NCI-H2171 (cell line): ENCODE results near the gene TRIOBP.
A peak's percentile ranks its signal among the peaks of the same experiment; 100 is the strongest.
"Not testable (repeated sequence)": the region's sequence is repeated elsewhere in the genome, so short reads cannot be mapped to it uniquely, and the experiment has no call there.

Source experiments
- DNase-seq: peaks from one replicate; lab custom pipeline; 2025; lab: John Stamatoyannopoulos, UW

The TRIOBP gene, protein sequence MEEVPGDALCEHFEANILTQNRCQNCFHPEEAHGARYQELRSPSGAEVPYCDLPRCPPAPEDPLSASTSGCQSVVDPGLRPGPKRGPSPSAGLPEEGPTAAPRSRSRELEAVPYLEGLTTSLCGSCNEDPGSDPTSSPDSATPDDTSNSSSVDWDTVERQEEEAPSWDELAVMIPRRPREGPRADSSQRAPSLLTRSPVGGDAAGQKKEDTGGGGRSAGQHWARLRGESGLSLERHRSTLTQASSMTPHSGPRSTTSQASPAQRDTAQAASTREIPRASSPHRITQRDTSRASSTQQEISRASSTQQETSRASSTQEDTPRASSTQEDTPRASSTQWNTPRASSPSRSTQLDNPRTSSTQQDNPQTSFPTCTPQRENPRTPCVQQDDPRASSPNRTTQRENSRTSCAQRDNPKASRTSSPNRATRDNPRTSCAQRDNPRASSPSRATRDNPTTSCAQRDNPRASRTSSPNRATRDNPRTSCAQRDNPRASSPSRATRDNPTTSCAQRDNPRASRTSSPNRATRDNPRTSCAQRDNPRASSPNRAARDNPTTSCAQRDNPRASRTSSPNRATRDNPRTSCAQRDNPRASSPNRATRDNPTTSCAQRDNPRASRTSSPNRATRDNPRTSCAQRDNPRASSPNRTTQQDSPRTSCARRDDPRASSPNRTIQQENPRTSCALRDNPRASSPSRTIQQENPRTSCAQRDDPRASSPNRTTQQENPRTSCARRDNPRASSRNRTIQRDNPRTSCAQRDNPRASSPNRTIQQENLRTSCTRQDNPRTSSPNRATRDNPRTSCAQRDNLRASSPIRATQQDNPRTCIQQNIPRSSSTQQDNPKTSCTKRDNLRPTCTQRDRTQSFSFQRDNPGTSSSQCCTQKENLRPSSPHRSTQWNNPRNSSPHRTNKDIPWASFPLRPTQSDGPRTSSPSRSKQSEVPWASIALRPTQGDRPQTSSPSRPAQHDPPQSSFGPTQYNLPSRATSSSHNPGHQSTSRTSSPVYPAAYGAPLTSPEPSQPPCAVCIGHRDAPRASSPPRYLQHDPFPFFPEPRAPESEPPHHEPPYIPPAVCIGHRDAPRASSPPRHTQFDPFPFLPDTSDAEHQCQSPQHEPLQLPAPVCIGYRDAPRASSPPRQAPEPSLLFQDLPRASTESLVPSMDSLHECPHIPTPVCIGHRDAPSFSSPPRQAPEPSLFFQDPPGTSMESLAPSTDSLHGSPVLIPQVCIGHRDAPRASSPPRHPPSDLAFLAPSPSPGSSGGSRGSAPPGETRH (N-terminal part only)

DNA sequence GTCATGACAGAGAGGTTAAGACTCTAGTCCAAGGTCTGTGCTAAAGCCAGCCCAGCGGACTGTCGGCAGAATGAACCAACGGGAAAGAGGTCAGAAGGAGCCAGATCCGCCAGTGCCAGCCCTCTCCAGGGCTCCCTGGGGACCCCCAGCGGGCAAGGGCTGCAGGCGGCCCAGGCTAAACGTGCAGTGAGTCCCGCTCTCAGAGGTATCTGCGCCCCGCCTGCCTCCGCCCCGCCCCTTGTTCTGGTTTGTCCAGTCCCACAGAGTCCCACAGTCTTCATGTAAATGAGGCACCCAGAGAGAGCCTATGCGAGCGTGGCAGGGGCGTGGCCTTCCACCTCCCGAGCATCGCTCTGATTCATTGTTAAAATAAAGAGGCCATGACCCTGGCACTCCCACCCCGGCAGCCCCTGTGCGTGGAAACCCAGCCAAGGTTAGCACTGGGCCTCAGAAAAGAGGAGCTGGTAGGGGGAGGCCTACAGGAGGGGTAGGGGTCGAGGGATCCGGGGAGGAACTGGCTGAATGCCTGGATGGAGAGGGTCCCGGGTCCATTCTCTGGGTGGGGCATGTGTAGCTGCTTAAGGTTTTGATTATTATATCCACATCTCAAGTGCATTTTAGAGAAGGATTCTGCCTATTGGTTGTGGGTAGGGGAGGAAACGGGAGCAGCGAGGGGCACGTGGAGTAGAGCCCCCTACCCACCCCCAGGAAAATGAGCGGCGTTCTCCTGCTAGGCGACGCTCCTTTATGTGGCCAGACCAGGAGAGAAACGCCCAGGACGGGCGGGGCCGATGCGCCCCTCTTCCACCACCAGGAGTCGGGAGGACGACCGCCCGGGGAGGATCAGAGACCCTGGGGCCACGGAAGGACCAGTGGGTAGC lies at the start of gene TRIOBP:
Gene TRIOBP (plus strand): TSS at position 392 of the 881 bp plus-strand sequence. CDS start 4,318 bp downstream, outside the sequence.
- peak; percentile 99 for DNase-seq

DNA sequence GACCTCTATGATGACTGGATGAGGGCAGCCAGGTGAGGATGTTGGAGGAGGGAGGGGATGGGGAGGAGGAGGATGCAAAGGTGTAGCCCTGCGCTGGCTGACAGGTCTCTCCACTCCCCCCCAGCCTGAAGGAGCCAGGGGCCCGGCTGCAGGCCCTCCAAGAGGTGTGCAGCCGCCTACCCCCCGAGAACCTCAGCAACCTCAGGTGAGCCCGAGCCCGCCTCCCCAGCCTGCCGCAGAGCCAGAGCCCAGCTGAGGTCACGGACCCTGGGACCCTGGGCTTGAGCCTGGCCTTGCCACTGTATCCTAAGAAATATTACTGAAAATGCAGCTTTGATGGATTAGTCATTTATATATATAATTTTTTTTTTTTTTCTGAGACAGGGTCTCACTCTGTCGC lies 49.5 kb upstream of the TRIOBP start:
- DNase-seq, result no peak

DNA sequence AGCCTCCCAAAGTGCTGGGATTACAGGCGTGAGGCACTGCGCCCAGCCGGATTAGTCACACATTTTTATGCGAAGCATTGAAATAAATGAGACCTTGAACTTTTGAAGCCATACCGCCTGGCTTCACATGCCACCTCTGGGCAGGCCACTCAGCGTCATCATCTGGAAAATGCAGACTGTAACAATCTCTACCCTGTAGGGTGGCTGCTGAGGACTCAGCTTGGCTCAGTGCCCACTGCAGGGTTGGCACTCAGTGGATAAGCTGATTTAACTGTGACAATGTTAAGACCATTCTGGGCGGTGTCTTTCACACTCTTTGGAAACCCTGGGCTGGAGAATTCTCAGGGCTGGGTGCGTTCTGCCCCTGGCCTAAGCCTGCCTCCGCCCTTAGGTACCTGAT lies 48.9 kb upstream of the TRIOBP start:
- no peak for DNase-seq

DNA sequence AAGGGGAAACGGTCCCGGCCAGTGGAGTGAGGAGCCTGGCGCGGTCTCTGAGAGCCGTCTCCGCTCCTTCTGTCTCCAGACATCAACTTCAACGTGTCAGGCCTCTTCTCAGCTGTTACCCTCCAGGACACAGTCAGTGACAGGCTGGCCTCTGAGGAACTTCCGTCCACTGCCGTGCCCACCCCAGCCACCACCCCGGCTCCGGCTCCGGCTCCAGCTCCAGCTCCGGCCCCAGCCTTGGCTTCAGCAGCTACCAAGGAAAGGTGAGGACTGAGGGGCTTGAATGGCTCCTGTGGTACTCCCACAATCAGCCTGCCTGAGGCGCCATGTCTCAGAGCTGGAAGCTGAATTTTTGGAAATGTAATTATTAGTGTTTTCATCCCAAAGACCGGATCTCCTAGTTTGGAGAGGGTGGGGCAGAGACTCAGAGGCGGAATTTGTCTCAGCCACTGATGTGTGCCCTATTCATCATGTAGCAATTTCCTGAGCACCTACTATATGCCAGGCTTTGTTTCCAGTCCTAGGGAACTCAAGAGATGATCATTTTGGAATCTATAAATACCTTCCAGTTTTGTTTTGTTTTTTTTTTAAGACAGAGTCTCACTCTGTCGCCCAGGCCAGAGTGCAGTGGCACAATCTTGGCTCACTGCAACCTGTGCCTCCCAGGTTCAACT lies 46.2 kb upstream of the TRIOBP start:
- DNase-seq, result no peak

DNA sequence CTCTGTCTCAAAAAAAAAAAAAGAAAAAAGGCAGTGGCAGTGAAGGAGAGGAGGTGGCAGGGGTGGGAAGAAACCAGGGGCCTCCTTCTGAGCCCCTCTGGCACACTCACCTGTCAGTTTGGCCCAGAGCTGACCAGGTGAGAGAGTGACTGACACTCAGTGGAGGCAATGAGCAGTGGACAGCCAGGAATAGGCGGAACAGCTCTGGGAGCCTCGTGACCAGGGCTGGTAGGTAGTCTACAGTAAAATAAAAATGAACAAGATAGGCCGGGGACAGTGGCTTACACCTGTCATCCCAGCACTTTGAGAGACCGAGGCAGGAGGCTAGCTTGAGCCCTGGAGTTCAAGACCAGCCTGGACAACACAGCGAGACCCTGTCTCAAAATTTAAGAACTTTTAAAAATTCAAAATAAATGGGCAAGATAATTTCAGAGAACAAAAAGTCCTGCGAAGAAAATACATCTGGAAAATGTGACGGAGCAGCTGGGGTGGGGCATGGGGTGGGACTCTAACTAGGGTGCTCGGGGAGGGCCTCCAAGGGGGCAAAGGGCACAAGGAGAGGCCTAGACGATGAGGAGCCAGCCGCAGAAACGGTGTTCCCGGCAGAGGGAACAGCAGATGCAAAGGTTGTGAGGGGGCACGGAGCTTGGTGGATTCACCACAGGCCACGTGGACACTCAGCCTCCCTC lies 42.1 kb upstream of the TRIOBP start:
- DNase-seq, result no peak

DNA sequence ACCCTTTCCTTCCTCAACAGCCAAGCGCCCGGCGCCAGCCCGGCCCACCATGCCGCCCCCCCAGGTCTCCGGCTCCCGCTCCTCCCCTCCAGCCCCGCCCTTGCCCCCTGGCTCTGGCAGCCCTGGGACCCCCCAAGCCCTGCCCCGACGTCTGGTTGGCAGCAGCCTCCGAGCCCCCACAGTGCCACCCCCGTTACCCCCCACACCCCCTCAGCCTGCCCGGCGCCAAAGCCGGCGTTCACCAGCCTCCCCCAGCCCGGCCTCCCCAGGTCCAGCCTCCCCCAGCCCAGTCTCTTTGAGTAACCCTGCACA lies 41.6 kb upstream of the TRIOBP start:
- DNase-seq, result no peak

DNA sequence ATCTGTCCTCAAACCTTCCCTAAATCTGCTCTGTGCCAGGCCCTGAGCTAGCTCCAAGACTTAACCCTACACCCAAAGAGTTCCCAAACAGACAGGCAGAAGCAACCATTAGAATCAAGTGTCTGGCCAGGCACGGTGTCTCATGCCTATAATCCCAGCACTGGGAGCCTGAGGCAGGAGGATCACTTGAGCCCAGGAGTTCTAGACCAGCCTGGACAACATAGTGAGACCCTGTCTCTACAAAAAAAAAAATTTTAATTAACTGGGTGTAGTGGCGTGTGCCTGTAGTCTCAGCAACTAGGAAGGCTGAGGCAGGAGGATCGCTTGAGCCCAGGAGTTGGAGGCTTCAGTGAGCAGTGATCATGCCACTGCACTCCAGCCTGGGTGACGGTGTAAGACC lies 40.3 kb upstream of the TRIOBP start:
- DNase-seq, result not testable (repeated sequence)

DNA sequence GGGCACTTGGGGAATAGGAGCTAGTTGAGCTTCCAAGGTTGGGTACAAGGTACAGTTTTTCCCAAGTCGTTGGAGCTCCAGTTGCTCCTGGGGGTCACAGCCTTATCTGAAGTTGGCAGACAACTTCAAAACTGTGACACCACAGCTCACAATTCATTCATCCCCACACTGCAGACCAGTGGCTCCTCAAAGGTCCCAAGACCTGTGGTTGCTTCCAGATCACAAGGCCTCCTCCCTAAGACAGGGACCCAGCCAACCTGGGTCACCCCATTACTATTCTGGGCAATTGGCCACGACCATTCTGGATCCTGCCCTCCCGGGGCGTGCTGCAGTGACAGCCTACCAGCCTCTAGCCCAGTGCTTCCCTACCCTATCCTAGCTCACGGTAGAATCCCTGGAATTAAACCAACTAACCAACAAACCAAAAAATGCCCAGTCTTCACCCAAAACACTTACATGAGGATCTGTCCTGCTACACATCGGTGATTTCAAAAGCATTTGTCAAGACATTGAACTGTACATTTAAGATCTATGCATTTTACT lies 39.2 kb upstream of the TRIOBP start:
- DNase-seq, result no peak

DNA sequence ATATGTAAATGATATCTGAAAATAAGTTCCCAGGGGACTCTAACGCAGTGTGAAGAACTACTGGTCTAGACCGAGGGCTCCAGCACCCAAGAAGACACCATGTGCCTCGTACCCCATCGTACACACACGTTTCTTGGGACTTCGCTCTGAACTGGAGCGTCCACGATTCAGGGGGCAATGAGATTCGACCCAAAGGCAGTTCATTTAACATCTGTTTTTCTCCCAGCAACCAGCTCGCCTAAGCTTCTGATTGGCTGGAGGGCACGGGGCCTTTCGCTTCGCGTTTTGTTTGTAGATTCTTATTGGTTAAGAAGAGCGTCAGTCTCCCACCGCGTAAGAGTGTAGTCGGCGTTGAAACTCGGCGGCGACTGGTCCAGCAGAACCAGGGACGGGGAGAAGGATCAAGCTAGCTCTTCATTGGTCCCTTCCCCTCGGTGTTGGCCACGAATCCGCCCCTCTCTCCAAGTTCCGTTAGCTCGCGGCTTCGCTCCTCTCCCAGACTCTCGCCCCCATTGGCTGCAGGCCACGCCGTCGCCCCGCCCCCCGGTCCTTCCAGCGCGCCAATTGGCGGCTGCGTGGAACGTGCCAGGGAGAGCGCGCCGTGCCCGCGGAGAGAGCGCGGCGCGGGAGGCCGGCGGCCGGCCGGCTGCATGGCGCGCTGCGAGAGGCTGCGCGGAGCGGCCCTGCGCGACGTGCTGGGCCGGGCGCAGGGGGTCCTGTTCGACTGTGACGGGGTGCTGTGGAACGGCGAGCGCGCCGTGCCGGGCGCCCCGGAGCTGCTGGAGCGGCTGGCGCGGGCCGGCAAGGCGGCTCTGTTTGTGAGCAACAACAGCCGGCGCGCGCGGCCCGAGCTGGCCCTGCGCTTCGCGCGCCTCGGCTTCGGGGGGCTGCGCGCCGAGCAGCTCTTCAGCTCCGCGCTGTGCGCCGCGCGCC lies 38.4 kb upstream of the TRIOBP start, which contains the start of gene PDXP:
Gene PDXP (plus strand): TSS at position 591 of the 933 bp plus-strand sequence. CDS start 60 bp downstream, at position 651.
- DNase-seq, result peak; percentile 99

DNA sequence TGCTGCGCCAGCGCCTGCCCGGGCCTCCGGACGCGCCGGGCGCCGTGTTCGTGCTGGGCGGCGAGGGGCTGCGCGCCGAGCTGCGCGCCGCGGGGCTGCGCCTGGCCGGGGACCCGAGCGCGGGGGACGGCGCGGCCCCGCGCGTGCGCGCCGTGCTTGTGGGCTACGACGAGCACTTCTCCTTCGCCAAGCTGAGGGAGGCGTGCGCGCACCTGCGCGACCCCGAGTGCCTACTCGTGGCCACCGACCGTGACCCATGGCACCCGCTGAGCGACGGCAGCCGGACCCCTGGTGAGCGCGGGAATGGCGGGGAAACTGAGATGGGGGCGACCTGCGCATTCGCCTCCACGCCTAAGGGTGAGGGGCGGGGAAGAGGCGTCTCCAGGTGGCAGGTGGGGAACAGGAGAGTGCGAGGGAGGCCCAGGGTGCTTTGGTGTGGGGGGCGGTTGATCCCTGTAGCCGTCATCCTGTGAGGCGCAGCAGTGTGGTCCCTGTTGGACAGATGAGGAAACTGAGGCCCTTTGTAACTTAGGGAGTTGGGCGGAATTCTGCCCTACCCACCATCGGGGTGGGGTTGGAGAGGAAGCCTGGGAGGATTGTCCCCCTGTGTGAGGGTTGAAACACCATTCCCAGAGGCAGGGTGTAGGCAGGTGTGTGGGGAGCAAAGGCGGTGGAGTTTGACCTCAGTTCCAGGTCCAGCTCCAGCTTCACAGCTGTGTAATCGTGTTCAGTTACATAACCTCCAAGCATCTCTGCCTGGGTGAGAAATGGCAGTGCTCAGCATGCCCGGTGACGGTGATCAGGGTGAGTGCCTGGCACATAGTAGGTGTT lies 37.6 kb upstream of the TRIOBP start:
- DNase-seq, result peak; percentile 32

DNA sequence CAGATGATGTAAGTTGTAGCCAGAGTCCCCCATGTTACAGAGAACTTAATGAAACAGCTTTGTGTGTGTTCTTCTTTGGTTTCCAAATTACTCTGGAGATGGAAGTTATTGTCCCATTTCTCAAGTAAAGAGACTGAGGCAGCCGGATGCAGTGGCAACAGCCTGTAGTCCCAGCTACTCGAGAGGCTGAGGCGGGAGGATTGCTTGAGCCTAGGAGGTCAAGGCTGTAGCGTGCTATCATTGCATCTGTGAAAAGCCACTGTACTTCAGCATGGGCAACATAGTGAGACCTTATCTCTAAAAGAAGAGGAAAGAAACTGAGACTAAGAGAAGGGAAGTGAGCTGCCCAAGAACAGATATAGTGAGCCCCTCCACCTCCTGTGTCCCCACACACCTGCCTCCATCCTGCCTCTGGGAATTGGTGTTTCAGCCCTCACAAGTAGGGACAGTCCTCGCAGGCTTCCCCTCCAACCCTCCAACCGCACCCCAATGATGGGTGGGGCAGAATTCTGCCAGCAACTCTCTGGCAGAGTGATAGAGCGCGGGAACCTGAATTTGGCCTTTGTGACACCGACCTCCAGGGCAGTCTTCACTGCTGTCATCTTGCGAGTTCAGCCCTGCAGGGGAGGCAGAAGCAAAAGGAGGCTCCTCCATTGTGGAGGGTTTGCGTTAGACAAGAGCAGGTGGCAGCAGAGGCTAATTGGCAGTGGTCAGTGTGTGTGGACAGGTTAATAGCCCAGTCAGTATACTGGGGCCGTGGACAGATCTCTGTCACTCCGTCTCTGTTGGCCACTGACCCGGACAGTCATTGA lies 36.7 kb upstream of the TRIOBP start:
- no peak for DNase-seq

DNA sequence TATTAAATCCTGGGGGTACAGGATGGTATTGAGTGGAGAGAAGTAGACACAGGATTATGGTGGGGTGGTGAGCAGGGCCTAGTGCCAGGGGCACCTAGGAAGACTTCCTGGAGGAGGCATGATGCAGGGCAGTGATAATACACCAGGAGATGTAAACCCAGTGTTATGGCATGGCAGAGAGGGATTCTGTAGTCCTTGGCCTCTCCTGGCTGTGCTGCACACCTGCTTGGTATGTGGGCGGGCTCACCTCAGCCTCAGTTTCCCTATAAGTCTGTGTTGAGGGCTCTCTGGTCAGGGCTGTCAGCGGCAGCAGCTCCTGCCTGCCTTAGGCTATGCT lies 36.2 kb upstream of the TRIOBP start:
- no peak for DNase-seq

DNA sequence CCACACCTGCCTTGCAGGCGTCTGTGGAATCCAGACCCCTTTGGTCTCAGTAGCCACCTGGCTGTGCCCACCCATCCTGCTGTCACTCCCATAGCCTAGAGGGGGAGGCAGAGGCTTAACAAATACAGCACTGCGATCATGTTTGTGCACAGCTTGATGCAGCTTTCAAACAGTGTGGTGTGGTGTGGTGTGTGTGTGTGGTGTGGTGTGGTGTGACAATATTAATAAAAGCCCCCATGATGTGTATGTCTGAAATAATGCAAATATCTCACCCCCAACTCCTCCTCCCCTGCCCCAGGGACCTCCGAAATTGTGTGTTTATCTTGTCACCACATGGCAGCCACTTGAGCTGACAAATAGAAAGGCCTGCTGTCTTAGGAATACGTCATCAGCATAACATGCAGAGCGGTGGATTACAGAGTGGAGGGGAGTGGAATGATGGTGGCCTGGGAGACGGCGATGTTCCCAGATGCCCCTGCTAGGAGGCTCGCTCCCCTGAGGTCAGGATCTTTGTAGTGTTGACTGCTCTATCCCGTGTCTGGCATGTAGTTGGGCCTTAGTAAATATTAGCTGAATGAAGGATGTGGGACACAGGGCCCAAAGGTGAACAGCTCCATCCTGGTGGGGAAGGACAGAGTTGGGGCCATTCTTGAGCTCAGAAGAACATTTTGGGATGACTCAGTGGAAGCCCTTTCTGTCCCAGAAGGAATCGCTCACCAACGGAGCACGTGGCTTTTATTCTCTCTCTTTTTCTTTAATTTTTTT lies 35.5 kb upstream of the TRIOBP start:
- peak; percentile 86 for DNase-seq

DNA sequence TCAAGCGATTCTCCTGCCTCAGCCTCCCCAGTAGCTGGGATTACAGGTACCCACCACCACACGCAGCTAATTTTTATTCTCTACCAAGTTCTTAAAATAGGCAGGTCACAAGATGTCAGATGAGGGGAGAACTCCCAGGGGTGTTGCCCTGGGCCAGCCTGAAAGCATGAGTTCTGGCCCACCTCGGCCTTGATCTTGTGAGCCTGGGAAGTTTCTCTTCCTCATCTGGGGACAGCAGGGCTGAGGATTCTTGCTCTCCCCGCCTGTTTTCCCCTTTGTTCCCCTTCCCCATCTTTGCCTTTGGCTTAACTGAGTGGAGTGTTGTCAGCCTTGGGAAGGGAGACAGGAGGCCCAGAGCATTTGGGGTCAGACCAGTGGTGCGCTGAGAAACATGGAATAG lies 34.8 kb upstream of the TRIOBP start:
- DNase-seq, result no peak

DNA sequence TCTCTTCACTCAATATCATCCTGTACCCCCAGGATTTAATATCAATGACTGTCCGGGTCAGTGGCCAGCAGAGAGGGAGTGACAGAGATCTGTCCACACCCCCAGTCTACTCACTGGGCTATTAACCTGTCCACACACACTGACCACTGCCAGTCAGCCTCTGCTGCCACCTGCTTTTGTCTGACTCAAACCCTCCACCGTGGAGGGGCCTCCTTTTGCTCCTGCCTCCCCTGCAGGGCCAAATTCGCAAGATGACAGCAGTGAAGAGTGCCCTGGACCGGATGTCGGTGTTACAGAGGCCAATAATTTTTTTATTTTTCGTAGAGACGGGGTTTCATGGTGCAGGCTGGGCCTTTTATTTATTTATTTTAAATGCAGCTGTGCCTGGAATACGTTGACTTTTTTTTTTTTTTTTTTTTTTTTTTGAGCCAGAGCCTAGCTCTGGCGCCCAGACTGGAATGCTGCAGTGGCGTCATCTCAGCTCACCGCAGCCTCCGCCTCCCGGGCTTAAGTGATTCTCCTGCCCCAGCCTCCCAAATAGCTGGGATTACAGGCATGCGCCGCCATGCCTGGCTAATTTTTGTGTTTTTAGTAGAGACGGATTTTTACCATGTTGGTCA lies 33.2 kb upstream of the TRIOBP start:
- no peak for DNase-seq
